ENCODE data around the gene CCDC174. TPM values are rescaled to one million over a fixed set of nuclear protein-coding genes. Genes with fewer than 3 reads are reported as not detected.

The CCDC174 gene
- total and polyA plus RNA-seq, 2 experiments from 2014 or later: 8.4 to 22.1 TPM

GRCh38 chr3:14616606-14617507 is 34.7 kb upstream of the CCDC174 start:
- Histone ChIP-seq H3K9me2 (ENCODE audit: insufficient read depth) (no peaks in the 10 kb centered on the region), H2AFZ (no peak overlapping the region), H4K20me1 (ENCODE audit: insufficient read depth) (no peaks in the 10 kb centered on the region), H3K4me2 (ENCODE audit: unreplicated experiment) (no peak overlapping the region), H3K27me3 (replicated peaks; ENCODE audit: insufficient read depth) (no peaks in the 10 kb centered on the region; the same call in 1 of the 2 replicates), H3K9me3 (ENCODE audit: low read depth) (no peaks in the 10 kb centered on the region), H3K27ac (no peak overlapping the region), H3K36me3 (ENCODE audit: low read depth) (no peaks in the 10 kb centered on the region), H3F3A (ENCODE audit: insufficient read depth) (no peaks in the 10 kb centered on the region), H3K9ac (no peak overlapping the region), H3K4me1 (ENCODE audit: insufficient read depth) (peaks cover 10% of the 10 kb centered on the region), H3K4me3 (no peak overlapping the region), H3K79me2 (ENCODE audit: insufficient read depth) (no peaks in the 10 kb centered on the region)
- TF ChIP-seq EZH2phosphoT487 (IDR thresholded peaks at IDR 0.05; ENCODE audit: insufficient read depth, low read depth) (no peak), EZH2 (IDR thresholded peaks at IDR 0.05; ENCODE audit: insufficient read depth, poor library complexity, severe bottlenecking) (no peak)
- in situ Hi-C loops (cut with MboI): no loop called here
- peak; percentile 18 for DNase-seq
- 71 to 72% methylated on average over 10 of the region's 10 CpGs for WGBS, 2 experiments (ENCODE audit: low coverage in 1 of 2, low lambda C conversion rate in 2 of 2, missing lambda C conversion rate in 2 of 2)

- Histone ChIP-seq H3K27ac (no peak overlapping the region), H3F3A (ENCODE audit: insufficient read depth) (no peaks in the 10 kb centered on the region), H2AFZ (no peak overlapping the region), H3K27me3 (replicated peaks; ENCODE audit: insufficient read depth) (no peaks in the 10 kb centered on the region; the same call in 1 of the 2 replicates), H3K4me2 (ENCODE audit: unreplicated experiment) (no peak overlapping the region), H3K36me3 (ENCODE audit: low read depth) (no peaks in the 10 kb centered on the region), H3K79me2 (ENCODE audit: insufficient read depth) (no peaks in the 10 kb centered on the region), H3K9me2 (ENCODE audit: insufficient read depth) (no peaks in the 10 kb centered on the region), H3K9ac (no peak overlapping the region), H3K4me1 (ENCODE audit: insufficient read depth) (peaks cover 10% of the 10 kb centered on the region), H3K4me3 (no peak overlapping the region), H4K20me1 (ENCODE audit: insufficient read depth) (no peaks in the 10 kb centered on the region), H3K9me3 (ENCODE audit: low read depth) (no peaks in the 10 kb centered on the region)
- in situ Hi-C loops (cut with MboI): no loop called here
- 91 to 93% methylated on average over 6 of the region's 6 CpGs for WGBS, 2 experiments (ENCODE audit: low coverage in 1 of 2, low lambda C conversion rate in 2 of 2, missing lambda C conversion rate in 2 of 2)
- no peak for DNase-seq
- no peak for TF ChIP-seq EZH2 (IDR thresholded peaks at IDR 0.05; ENCODE audit: insufficient read depth, poor library complexity, severe bottlenecking)
- no peak for TF ChIP-seq EZH2phosphoT487 (IDR thresholded peaks at IDR 0.05; ENCODE audit: insufficient read depth, low read depth)
Observed at GRCh38 chr3:14617508-14618023, 34.0 kb upstream of the CCDC174 start.

- 46 to 52% methylated on average over 2 of the region's 2 CpGs for WGBS, 2 experiments (ENCODE audit: low coverage in 1 of 2, low lambda C conversion rate in 2 of 2, missing lambda C conversion rate in 2 of 2)
Observed at GRCh38 chr3:14619605-14620004, 32.0 kb upstream of the CCDC174 start.

GRCh38 chr3:14620512-14620911 is 31.1 kb upstream of the CCDC174 start:
- no peak overlapping the region for H3K4me2 ChIP-seq (ENCODE audit: unreplicated experiment)
- H3K27me3 ChIP-seq (replicated peaks; ENCODE audit: insufficient read depth): no peaks in the 10 kb centered on the region; the same call in 1 of the 2 replicates
- H4K20me1 ChIP-seq (ENCODE audit: insufficient read depth): no peaks in the 10 kb centered on the region
- DNase-seq: no peak
- no peak overlapping the region for H3K9ac ChIP-seq
- H3K9me2 ChIP-seq (ENCODE audit: insufficient read depth): no peaks in the 10 kb centered on the region
- H3F3A ChIP-seq (ENCODE audit: insufficient read depth): no peaks in the 10 kb centered on the region
- no peak overlapping the region for H3K27ac ChIP-seq
- H2AFZ ChIP-seq: no peak overlapping the region
- H3K79me2 ChIP-seq (ENCODE audit: insufficient read depth): no peaks in the 10 kb centered on the region
- no peaks in the 10 kb centered on the region for H3K36me3 ChIP-seq (ENCODE audit: low read depth)
- in situ Hi-C loops (cut with MboI): no loop called here
- TF ChIP-seq EZH2phosphoT487 (IDR thresholded peaks at IDR 0.05; ENCODE audit: insufficient read depth, low read depth) (no peak), EZH2 (IDR thresholded peaks at IDR 0.05; ENCODE audit: insufficient read depth, poor library complexity, severe bottlenecking) (no peak)
- 57 to 64% methylated on average over 7 of the region's 7 CpGs for WGBS, 2 experiments (ENCODE audit: low coverage in 1 of 2, low lambda C conversion rate in 2 of 2, missing lambda C conversion rate in 2 of 2)
- H3K9me3 ChIP-seq (ENCODE audit: low read depth): no peaks in the 10 kb centered on the region
- no peak overlapping the region for H3K4me3 ChIP-seq
- no peaks in the 10 kb centered on the region for H3K4me1 ChIP-seq (ENCODE audit: insufficient read depth)

More at GRCh38 chr3:14619605-14620004, 32.0 kb upstream of the CCDC174 start:
- no peak for DNase-seq
- Histone ChIP-seq H4K20me1 (ENCODE audit: insufficient read depth) (no peaks in the 10 kb centered on the region), H3K27me3 (replicated peaks; ENCODE audit: insufficient read depth) (no peaks in the 10 kb centered on the region; the same call in 1 of the 2 replicates), H3K79me2 (ENCODE audit: insufficient read depth) (no peaks in the 10 kb centered on the region), H3K4me1 (ENCODE audit: insufficient read depth) (peaks cover 6% of the 10 kb centered on the region), H3K4me2 (ENCODE audit: unreplicated experiment) (no peak overlapping the region), H2AFZ (no peak overlapping the region), H3F3A (ENCODE audit: insufficient read depth) (no peaks in the 10 kb centered on the region), H3K36me3 (ENCODE audit: low read depth) (no peaks in the 10 kb centered on the region), H3K4me3 (no peak overlapping the region), H3K9me2 (ENCODE audit: insufficient read depth) (no peaks in the 10 kb centered on the region), H3K9me3 (ENCODE audit: low read depth) (no peaks in the 10 kb centered on the region), H3K27ac (no peak overlapping the region), H3K9ac (no peak overlapping the region)
- TF ChIP-seq EZH2 (IDR thresholded peaks at IDR 0.05; ENCODE audit: insufficient read depth, poor library complexity, severe bottlenecking) (no peak), EZH2phosphoT487 (IDR thresholded peaks at IDR 0.05; ENCODE audit: insufficient read depth, low read depth) (no peak)
- in situ Hi-C loops (cut with MboI): no loop called here

Data from GM23248 (cell line).